HCT116 (cell line): ENCODE results near the gene ASIC3. TPM values are rescaled to one million over a fixed set of nuclear protein-coding genes. Genes with fewer than 3 reads are reported as not detected.

Experiments used
- ATAC-seq: fragments of 200-7000 bp; cut with Tn5 transposase; 2 replicates; pipeline ENCODE4 v1.9.1; 2020; ENCODE audit warnings: mild to moderate bottlenecking, moderate library complexity
- BruUV-seq: library from RNA; stranded (reverse); fragments of 400-500 nt; replicated peaks from 2 replicates; lab custom pipeline; 2021; lab: Mats Ljungman, UMichigan
- CTCF ChIA-PET: fragments of 300-600 bp; sonication (Branson Sonifier 250); formaldehyde crosslinking; loops from one replicate; lab custom pipeline; 2021; ENCODE audit warnings: antibody characterized with exemption; lab: Charles Lee
- POLR2A ChIA-PET: fragments of 300-600, 350-600 bp; sonication (Branson Sonifier 250); formaldehyde crosslinking; loops from one replicate; lab custom pipeline; 2021; ENCODE audit warnings: antibody characterized with exemption; lab: Charles Lee
- RAD21 ChIA-PET, 2 experiments: fragments of 300-600 bp; sonication (Branson Sonifier 250); formaldehyde crosslinking; loops; one replicate each; lab custom pipeline; 2023; ENCODE audit warnings: low total read pairs in 2 of 2; ENCODE audit not compliant: uncharacterized antibody in 2 of 2, unreplicated experiment in 2 of 2, low non-redundant PET in 1 of 2; lab: Charles Lee
- DNase-seq: peaks from one replicate; pipeline ENCODE4 v3.0.0-alpha.2; 2010; ENCODE audit warnings: low read depth, low spot score
- H2AFZ ChIP-seq: fragments of 200-600 bp; shearing (Covaris generic), sonication (generic); 2 replicates; pipeline ENCODE4 v1.6.1; 2017; ENCODE audit warnings: low read depth, mixed run types, mixed read lengths, antibody characterized with exemption, low read length; ENCODE audit not compliant: poor library complexity, severe bottlenecking
- H3K27ac ChIP-seq: 2 replicates; pipeline ENCODE4 v1.5.1; 2012; ENCODE audit warnings: low read depth, low read length
- H3K27me3 ChIP-seq: fragments of 200-600 bp; sonication (generic); 2 replicates; pipeline ENCODE4 v1.6.1; 2016; ENCODE audit warnings: mixed run types, low read length, mixed read lengths; ENCODE audit not compliant: insufficient read depth
- H3K36me3 ChIP-seq, 2 experiments: fragments of 200-500 bp in 1 of 2; fragments of 200-600 bp in 1 of 2; sonication (Bioruptor generic) in 1 of 2; sonication (generic) in 1 of 2; 2 replicates each; pipeline versions ENCODE4 v1.5.1 to v1.6.1; 2014 to 2016; ENCODE audit warnings: low read length in 2 of 2, inconsistent platforms in 1 of 2, mixed read lengths in 1 of 2, mixed run types in 1 of 2; ENCODE audit not compliant: insufficient read depth in 2 of 2, control insufficient read depth in 1 of 2
- H3K4me1 ChIP-seq, 2 experiments: fragments of 200-600 bp in 1 of 2; sonication (generic) in 1 of 2; 2 replicates each; pipeline versions ENCODE4 v1.5.1 to v1.6.1; 2012 to 2017; ENCODE audit warnings: low read length in 2 of 2, inconsistent platforms in 1 of 2, mild to moderate bottlenecking in 1 of 2, mixed read lengths in 1 of 2, mixed run types in 1 of 2, moderate library complexity in 1 of 2; ENCODE audit not compliant: insufficient read depth in 2 of 2, control insufficient read depth in 1 of 2
- H3K4me2 ChIP-seq: fragments of 200-600 bp; sonication (generic); 2 replicates; pipeline ENCODE4 v1.6.1; 2017; ENCODE audit warnings: mixed run types, low read length, mixed read lengths
- H3K4me3 ChIP-seq, 2 experiments: fragments of 200-600 bp in 1 of 2; sonication (generic) in 1 of 2; replicated peaks in 1 of 2; 2 replicates each; pipeline ENCODE4 v1.5.1; 2011 to 2016; ENCODE audit warnings: low read length in 2 of 2, control low read depth in 1 of 2, low read depth in 1 of 2, mild to moderate bottlenecking in 1 of 2, mixed read lengths in 1 of 2, mixed run types in 1 of 2
- H3K79me2 ChIP-seq: fragments of 200-600 bp; sonication (generic); 2 replicates; pipeline ENCODE4 v1.6.1; 2017; ENCODE audit warnings: mild to moderate bottlenecking, mixed run types, low read length, moderate library complexity, mixed read lengths; ENCODE audit not compliant: insufficient read depth
- H3K9ac ChIP-seq: fragments of 200-600 bp; sonication (generic); 2 replicates; pipeline ENCODE4 v1.6.1; 2016; ENCODE audit warnings: low read length, mixed read lengths
- H3K9me2 ChIP-seq: fragments of 200-600 bp; sonication (generic), shearing (Covaris generic); 2 replicates; pipeline ENCODE4 v1.6.1; 2017; ENCODE audit warnings: mixed run types, mild to moderate bottlenecking, moderate library complexity; ENCODE audit not compliant: insufficient read depth
- H3K9me3 ChIP-seq, 2 experiments: fragments of 200-500 bp in 1 of 2; fragments of 200-600 bp in 1 of 2; sonication (Bioruptor generic) in 1 of 2; sonication (generic) in 1 of 2; 2 replicates each; pipeline ENCODE4 v1.6.1; 2014 to 2017; ENCODE audit warnings: low read length in 2 of 2, mixed read lengths in 2 of 2, inconsistent platforms in 1 of 2, low read depth in 1 of 2, mild to moderate bottlenecking in 1 of 2, mixed run types in 1 of 2, moderate library complexity in 1 of 2; ENCODE audit not compliant: control insufficient read depth in 1 of 2, insufficient read depth in 1 of 2
- H4K20me1 ChIP-seq: fragments of 200-600 bp; sonication (generic), shearing (Covaris generic); 2 replicates; pipeline ENCODE4 v1.6.1; 2017; ENCODE audit warnings: mixed run types, mild to moderate bottlenecking, moderate library complexity; ENCODE audit not compliant: insufficient read depth
- ELF1 ChIP-seq: IDR thresholded peaks from 2 replicates; pipeline ENCODE4 v1.6.1; 2012; ENCODE audit warnings: low read depth, borderline replicate concordance
- POLR2AphosphoS5 ChIP-seq: IDR thresholded peaks from 2 replicates; pipeline ENCODE4 v1.6.1; 2011; ENCODE audit warnings: mild to moderate bottlenecking, low read depth, low read length, moderate library complexity
- RAD21 ChIP-seq: IDR thresholded peaks from 2 replicates; pipeline ENCODE4 v1.6.1; 2012; ENCODE audit warnings: low read depth, mild to moderate bottlenecking
- ZBTB33 ChIP-seq: IDR thresholded peaks from 2 replicates; pipeline ENCODE4 v1.6.1; 2011; ENCODE audit warnings: mild to moderate bottlenecking, low read length, moderate library complexity; ENCODE audit not compliant: insufficient replicate concordance; ENCODE audit errors: extremely low read depth
- intact Hi-C: fragments of 100-400 bp; cut with micrococcal nuclease; formaldehyde crosslinking; loops from 2 replicates; pipeline ENCODE4 v1.10.0; 2022
- total RNA-seq: library from RNA; stranded (reverse); gene quantifications from one replicate; pipeline ENCODE4 v1.2.1, GENCODE V29; 2021; ENCODE audit not compliant: unreplicated experiment

Gene ASIC3
- total RNA-seq, 1 experiment from 2014 or later = 4.4 TPM

DNA sequence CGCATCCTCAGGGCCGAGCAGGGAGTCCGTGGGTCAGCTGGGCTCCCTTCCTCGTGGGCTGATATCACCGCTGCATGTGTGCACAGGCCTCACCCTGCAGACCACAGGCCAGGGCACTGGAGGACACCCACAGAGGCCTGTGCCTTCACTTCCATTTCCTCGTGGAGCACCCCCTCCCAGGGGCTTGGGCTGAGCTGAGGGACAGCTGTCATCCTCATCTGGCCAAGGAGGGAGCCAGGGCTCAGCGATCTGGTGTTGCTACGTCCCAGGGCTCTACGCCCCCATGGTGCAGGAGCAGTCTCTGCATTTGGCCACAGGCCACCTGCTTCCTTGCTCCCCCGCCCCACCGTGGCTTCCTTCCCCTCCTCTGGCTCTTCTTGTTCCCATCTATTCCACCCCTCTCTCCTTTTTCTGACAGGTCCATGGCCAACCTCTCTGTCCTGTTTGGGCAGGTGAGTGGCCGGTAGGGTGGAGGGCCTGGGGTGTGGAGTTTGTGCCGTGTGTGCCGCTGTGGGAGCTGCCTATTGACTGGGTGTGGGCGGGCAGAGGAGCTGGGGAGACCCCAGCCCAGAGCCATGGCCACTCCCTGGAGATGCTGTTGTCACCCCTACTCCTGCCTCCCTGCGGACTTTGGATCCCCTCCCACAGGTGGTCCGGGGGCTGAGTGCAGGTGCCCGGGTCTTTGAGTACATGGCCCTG is 8.3 kb upstream of the ASIC3 start:
- H3K4me3 ChIP-seq = no peak overlapping the region
- H2AFZ ChIP-seq = no peak overlapping the region
- no peak overlapping the region; the same call in 1 of the 2 replicates for H3K27ac ChIP-seq
- DNase-seq (no peak), ATAC-seq (no peak; the same call in none of the 2 replicates)
- intact Hi-C loops = no loop called here
- H4K20me1 ChIP-seq = no peaks in the 10 kb centered on the region
- no peaks in the 10 kb centered on the region for H3K27me3 ChIP-seq
- no peaks in the 10 kb centered on the region for H3K9me3 ChIP-seq
- H3K9me2 ChIP-seq = no peaks in the 10 kb centered on the region
- BruUV-seq = no TSS peak
- CTCF ChIA-PET = no interaction called here
- H3K79me2 ChIP-seq = no peaks in the 10 kb centered on the region
- POLR2A ChIA-PET = interaction anchor here (2.3 kb wide), 1 partner anchor 12 kb away, joined by 11 read pairs; the partner anchor contains the start of gene ABCB8
- peak overlapping the region; percentile 56 for H3K4me2 ChIP-seq
- TF ChIP-seq ELF1 = no peak
- no peak for TF ChIP-seq RAD21
- TF ChIP-seq ZBTB33 = no peak
- TF ChIP-seq POLR2AphosphoS5 = no peak
- H3K9ac ChIP-seq = no peak overlapping the region
- RAD21 ChIA-PET = no interaction called here
- H3K4me1 ChIP-seq = peaks cover 16 to 19% of the 10 kb centered on the region in 2 experiments
- peaks cover under 1 to 10% of the 10 kb centered on the region in 2 experiments; a peak in 2 of 4 replicates for H3K36me3 ChIP-seq
